HG03575 (cell line): ENCODE measurements around the gene RAD23B.

Experiments used
- ATAC-seq: cut with Tn5 transposase; IDR thresholded peaks from one replicate; pipeline ENCODE4 v1.9.1; 2021; ENCODE audit not compliant: unreplicated experiment, insufficient number of reproducible peaks, low FRiP score; ENCODE audit errors: extremely low read depth

The RAD23B gene

DNA sequence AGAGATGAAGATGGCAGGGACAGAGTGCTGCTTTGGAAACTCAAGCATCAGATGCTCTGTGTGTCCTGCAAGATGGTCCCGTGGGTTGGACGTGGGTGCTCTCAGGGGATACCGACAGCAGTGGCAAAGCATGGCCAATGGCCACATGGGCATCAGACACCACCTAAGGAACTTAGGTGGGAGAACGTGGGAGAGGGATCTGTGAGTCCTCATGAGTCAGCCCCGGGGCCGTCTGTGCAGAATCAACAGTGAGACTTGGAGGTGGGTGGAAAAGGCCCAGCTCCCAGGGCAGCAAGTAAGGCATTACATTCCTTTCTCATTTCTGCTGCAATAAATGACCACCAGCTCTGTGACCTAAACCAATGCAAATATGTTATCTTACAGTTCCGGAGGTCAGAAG, 77.0 kb downstream of the RAD23B start:
- ATAC-seq, result no peak

DNA sequence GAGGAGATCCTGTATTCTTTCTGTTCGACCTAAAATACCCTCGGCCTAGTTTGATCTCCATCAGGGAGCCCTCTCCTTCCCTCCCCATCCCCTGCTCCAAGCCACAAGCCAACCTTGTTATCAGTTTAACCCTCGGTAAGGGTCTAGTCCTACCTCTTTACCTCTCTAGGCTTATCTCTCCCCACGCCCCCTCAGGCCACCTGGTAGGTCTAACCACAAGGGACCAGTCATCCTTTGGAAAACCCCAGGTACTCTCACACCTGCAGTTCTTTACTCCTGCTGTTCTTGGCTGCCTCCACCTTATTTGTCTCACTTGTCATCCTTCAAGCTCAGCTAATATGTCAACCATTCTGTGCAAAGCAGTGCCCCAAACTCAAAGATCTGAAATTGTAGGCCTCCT, 78.7 kb downstream of the RAD23B start:
- ATAC-seq, result no peak

- ATAC-seq, result no peak
Measured at GRCh38 chr9:107363516-107364152, 80.6 kb downstream of the RAD23B start.

DNA sequence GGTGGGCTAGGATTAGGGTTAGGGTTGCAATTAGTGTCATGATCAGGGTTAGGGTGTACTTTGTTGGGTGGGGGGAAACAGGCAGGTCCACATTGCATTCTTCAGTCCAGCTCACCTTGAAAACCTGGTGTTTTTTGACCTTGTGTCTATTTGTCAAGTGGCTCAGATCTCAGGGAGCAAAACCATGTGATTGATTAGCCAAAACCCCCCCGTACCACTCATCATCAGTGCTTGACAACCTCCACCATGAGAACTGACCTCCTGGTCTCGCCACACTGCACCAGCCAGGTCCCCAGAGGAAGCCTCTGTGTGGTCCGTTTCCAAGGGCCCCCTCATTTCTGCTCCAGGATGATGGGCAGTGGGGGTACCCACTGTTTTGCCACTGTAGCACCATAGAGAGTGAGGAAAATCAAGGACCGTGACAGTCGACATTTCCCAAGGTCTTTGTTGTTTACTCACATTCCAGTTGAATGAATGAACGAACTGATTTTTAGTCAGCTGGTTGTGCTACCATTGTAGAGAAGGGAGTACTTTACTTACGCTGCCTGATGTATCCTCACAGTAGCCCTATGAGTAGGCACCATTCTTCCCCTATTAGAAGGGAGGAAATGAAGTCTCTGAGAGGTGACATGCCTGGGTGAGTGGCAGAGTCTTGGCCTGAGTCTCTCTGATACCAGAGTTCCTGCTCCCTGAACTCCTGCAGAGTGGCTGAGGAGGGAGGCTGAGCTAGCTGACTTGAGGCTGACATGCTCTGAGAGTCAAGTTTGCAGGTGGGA, 84.8 kb downstream of the RAD23B start:
- no peak for ATAC-seq

DNA sequence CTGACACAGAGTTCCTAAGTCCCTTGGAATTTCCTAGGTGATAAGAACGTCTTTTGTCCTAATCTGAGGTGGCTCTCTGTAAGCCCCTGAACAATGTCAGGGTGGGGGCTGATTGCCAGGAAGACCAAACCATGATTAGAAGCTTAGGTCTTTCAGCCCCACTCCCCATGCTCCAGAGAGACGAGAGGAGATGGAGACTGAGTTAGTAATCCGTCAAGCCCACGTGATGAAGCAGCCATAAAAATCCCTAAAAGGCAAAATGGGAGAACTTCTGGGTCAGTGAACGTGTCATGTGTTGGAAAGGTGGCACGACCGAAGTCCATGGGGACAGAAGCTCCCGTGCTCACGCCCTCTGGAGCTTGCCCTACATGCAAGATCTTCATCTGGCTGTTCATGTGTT, 85.6 kb downstream of the RAD23B start:
- no peak for ATAC-seq

- ATAC-seq, result no peak
Measured at GRCh38 chr9:107373809-107374208, 90.7 kb downstream of the RAD23B start.

GRCh38 chr9:107375001-107375400, 91.9 kb downstream of the RAD23B start:
- ATAC-seq, result no peak

- ATAC-seq, result no peak
Measured at GRCh38 chr9:107375651-107376369, 92.7 kb downstream of the RAD23B start.

DNA sequence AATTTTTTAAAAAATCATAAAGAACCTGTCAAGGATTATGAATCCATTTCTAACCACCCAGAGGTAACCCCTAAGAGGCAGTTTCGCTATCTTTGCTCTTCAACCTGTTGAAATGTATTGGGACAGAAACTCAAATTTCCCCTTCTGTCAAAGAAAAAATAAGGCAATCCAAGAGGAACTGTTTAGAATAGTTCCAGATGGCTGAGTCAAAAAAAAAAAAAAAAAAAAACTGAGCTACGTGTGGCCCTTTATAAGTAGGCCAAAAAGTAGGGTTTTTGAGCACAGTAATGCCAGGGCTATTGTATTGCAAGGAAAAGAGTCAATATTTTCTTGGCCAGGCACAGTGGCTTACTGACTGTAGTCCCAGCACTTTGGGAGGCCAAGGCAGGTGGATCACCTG, 94.9 kb downstream of the RAD23B start:
- ATAC-seq, result no peak
